Skeletal muscle tissue (tissue), 4 donors: ENCODE data around the gene ATP10A. TPM values are rescaled to one million over a fixed set of nuclear protein-coding genes. Genes with fewer than 3 reads are reported as not detected.
"Not testable (repeated sequence)": the region's sequence is repeated elsewhere in the genome, so short reads cannot be mapped to it uniquely, and the experiment has no call there.

Experiments
- H3K27ac ChIP-seq: one replicate; pipeline ENCODE4 v1.7.0; 2013; ENCODE audit warnings: mild to moderate bottlenecking, low read depth, low read length, inconsistent platforms
- H3K27me3 ChIP-seq, 3 donors: one replicate each; pipeline ENCODE4 v1.7.0; 2013; ENCODE audit warnings: low read length in 3 of 3; ENCODE audit not compliant: control insufficient read depth in 3 of 3, insufficient read depth in 3 of 3
- H3K36me3 ChIP-seq, 3 donors: one replicate each; pipeline ENCODE4 v1.7.0; 2013; ENCODE audit warnings: low read length in 3 of 3; ENCODE audit not compliant: control insufficient read depth in 3 of 3, insufficient read depth in 3 of 3
- H3K4me1 ChIP-seq, 3 donors: one replicate each; pipeline ENCODE4 v1.7.0; 2013; ENCODE audit warnings: low read length in 3 of 3, mild to moderate bottlenecking in 3 of 3; ENCODE audit not compliant: control insufficient read depth in 3 of 3, insufficient read depth in 3 of 3
- H3K4me3 ChIP-seq, 3 donors: one replicate each; pipeline ENCODE4 v1.7.0; 2013; ENCODE audit warnings: low read length in 3 of 3
- H3K9ac ChIP-seq, 3 donors: one replicate each; pipeline ENCODE4 v1.7.0; 2013; ENCODE audit warnings: low read length in 3 of 3, mild to moderate bottlenecking in 3 of 3, moderate library complexity in 2 of 3, low read depth in 1 of 3
- H3K9me3 ChIP-seq, 3 donors: one replicate each; pipeline ENCODE4 v1.7.0; 2013; ENCODE audit warnings: low read length in 3 of 3; ENCODE audit not compliant: control insufficient read depth in 3 of 3
- total RNA-seq: library from RNA; depleted of rRNA; stranded (reverse); fragments of >200 nt; gene quantifications from one replicate; pipeline ENCODE4 v1.2.3, GENCODE V29; 2014
- donor health status: Osteomylitis.

The ATP10A gene
- total RNA-seq, 1 donor from 2014 or later = 7.8 TPM

- Histone ChIP-seq H3K4me1 (peaks cover 12 to 27% (median 23%) of the 10 kb centered on the region in 3 donors), H3K9ac (no peak overlapping the region), H3K27me3 (no peaks in the 10 kb centered on the region), H3K4me3 (no peak overlapping the region), H3K36me3 (no peaks in the 10 kb centered on the region), H3K9me3 (no peaks in the 10 kb centered on the region), H3K27ac (no peak overlapping the region)
These were observed 23.5 kb upstream of the ATP10A start for GRCh38 chr15:25886498-25887140.

- Histone ChIP-seq H3K36me3 (no peaks in the 10 kb centered on the region), H3K27me3 (no peaks in the 10 kb centered on the region), H3K27ac (no peak overlapping the region), H3K9ac (no peak overlapping the region), H3K9me3 (no peaks in the 10 kb centered on the region), H3K4me3 (no peak overlapping the region), H3K4me1 (peaks cover 12 to 13% (median 12%) of the 10 kb centered on the region in 3 donors)
These were observed 21.2 kb upstream of the ATP10A start for GRCh38 chr15:25884370-25884769.

- no peak overlapping the region for H3K9ac ChIP-seq
- H3K4me1 ChIP-seq = peaks cover 12 to 13% (median 12%) of the 10 kb centered on the region in 3 donors
- no peaks in the 10 kb centered on the region for H3K9me3 ChIP-seq
- H3K27ac ChIP-seq = no peak overlapping the region
- H3K4me3 ChIP-seq = no peak overlapping the region
- H3K36me3 ChIP-seq = no peaks in the 10 kb centered on the region
- no peaks in the 10 kb centered on the region for H3K27me3 ChIP-seq
These were observed 20.5 kb upstream of the ATP10A start for GRCh38 chr15:25883463-25884259.

- Histone ChIP-seq H3K36me3 (no peaks in the 10 kb centered on the region), H3K27ac (no peak overlapping the region), H3K4me1 (peaks cover 12 to 13% (median 12%) of the 10 kb centered on the region in 3 donors), H3K9ac (no peak overlapping the region), H3K9me3 (no peaks in the 10 kb centered on the region), H3K4me3 (no peak overlapping the region), H3K27me3 (no peaks in the 10 kb centered on the region)
These were observed 19.3 kb upstream of the ATP10A start for GRCh38 chr15:25882466-25882865.

- H3K27ac ChIP-seq, H3K4me1 ChIP-seq, H3K4me3 ChIP-seq, H3K27me3 ChIP-seq, H3K36me3 ChIP-seq, H3K9me3 ChIP-seq, H3K9ac ChIP-seq: not testable (repeated sequence)
These were observed 17.8 kb upstream of the ATP10A start for GRCh38 chr15:25880877-25881276.

GRCh38 chr15:25880411-25880810, 17.3 kb upstream of the ATP10A start:
- H3K9ac ChIP-seq = no peak overlapping the region
- H3K9me3 ChIP-seq = no peaks in the 10 kb centered on the region
- H3K27ac ChIP-seq = no peak overlapping the region
- H3K4me1 ChIP-seq = no peaks in the 10 kb centered on the region
- H3K36me3 ChIP-seq = no peaks in the 10 kb centered on the region
- no peaks in the 10 kb centered on the region for H3K27me3 ChIP-seq
- no peak overlapping the region for H3K4me3 ChIP-seq

GRCh38 chr15:25879438-25879837, 16.3 kb upstream of the ATP10A start:
- Histone ChIP-seq H3K4me1 (no peaks in the 10 kb centered on the region), H3K27ac (no peak overlapping the region), H3K36me3 (no peaks in the 10 kb centered on the region), H3K9me3 (no peaks in the 10 kb centered on the region), H3K27me3 (no peaks in the 10 kb centered on the region), H3K4me3 (no peak overlapping the region), H3K9ac (no peak overlapping the region)

GRCh38 chr15:25877681-25878080, 14.6 kb upstream of the ATP10A start:
- no peak overlapping the region for H3K4me3 ChIP-seq
- H3K27ac ChIP-seq = no peak overlapping the region
- no peaks in the 10 kb centered on the region for H3K9me3 ChIP-seq
- H3K36me3 ChIP-seq = no peaks in the 10 kb centered on the region
- no peaks in the 10 kb centered on the region for H3K4me1 ChIP-seq
- H3K9ac ChIP-seq = no peak overlapping the region
- H3K27me3 ChIP-seq = no peaks in the 10 kb centered on the region

- Histone ChIP-seq H3K27ac (no peak overlapping the region), H3K4me1 (no peaks in the 10 kb centered on the region), H3K4me3 (no peak overlapping the region), H3K36me3 (no peaks in the 10 kb centered on the region), H3K27me3 (no peaks in the 10 kb centered on the region), H3K9me3 (no peaks in the 10 kb centered on the region), H3K9ac (no peak overlapping the region)
These were observed 13.4 kb upstream of the ATP10A start for GRCh38 chr15:25876231-25877140.
